B cell (primary cell): ENCODE data around the gene FAM114A1.

Experiments
- EZH2 ChIP-seq: IDR thresholded peaks from 2 replicates; pipeline ENCODE4 v1.6.1; 2012; ENCODE audit warnings: borderline replicate concordance, low read depth, mild to moderate bottlenecking, moderate library complexity, low read length; ENCODE audit not compliant: insufficient read depth, poor library complexity, severe bottlenecking
- TF ChIP-seq, protein P1 (sequence below): fragments of 200-600 bp; IDR thresholded peaks from one replicate; pipeline ENCODE4 v1.8.0; 2022; ENCODE audit warnings: antibody characterized with exemption, mild to moderate bottlenecking

DNA sequence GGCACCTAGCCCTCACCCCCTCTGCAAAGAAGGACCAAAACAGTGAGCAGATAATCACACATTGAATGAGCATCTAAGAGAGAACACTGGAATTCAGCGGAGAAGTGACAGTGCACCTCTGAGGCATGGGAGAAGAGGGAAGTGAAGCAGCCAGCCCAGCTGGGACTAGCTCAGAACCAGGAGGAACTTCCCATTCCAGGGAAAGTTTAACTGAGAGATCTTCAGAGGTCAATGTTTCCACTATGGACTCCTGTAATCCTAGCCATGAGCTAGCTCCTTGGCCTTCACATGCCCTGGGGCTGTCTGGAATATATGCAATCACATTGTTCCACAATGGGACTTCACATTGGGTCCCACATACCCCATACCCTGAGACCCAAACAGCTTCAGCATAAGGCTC is 35.4 kb upstream of the FAM114A1 start:
- TF ChIP-seq, protein P1, sequence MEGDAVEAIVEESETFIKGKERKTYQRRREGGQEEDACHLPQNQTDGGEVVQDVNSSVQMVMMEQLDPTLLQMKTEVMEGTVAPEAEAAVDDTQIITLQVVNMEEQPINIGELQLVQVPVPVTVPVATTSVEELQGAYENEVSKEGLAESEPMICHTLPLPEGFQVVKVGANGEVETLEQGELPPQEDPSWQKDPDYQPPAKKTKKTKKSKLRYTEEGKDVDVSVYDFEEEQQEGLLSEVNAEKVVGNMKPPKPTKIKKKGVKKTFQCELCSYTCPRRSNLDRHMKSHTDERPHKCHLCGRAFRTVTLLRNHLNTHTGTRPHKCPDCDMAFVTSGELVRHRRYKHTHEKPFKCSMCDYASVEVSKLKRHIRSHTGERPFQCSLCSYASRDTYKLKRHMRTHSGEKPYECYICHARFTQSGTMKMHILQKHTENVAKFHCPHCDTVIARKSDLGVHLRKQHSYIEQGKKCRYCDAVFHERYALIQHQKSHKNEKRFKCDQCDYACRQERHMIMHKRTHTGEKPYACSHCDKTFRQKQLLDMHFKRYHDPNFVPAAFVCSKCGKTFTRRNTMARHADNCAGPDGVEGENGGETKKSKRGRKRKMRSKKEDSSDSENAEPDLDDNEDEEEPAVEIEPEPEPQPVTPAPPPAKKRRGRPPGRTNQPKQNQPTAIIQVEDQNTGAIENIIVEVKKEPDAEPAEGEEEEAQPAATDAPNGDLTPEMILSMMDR, result no peak
- no peak for TF ChIP-seq EZH2
